HG02884 (cell line): ENCODE data around the gene TAF3.

Source experiments
- ATAC-seq: cut with Tn5 transposase; IDR thresholded peaks from one replicate; pipeline ENCODE4 v1.9.1; 2021; ENCODE audit warnings: mild to moderate bottlenecking, moderate library complexity; ENCODE audit not compliant: unreplicated experiment

Gene TAF3

DNA sequence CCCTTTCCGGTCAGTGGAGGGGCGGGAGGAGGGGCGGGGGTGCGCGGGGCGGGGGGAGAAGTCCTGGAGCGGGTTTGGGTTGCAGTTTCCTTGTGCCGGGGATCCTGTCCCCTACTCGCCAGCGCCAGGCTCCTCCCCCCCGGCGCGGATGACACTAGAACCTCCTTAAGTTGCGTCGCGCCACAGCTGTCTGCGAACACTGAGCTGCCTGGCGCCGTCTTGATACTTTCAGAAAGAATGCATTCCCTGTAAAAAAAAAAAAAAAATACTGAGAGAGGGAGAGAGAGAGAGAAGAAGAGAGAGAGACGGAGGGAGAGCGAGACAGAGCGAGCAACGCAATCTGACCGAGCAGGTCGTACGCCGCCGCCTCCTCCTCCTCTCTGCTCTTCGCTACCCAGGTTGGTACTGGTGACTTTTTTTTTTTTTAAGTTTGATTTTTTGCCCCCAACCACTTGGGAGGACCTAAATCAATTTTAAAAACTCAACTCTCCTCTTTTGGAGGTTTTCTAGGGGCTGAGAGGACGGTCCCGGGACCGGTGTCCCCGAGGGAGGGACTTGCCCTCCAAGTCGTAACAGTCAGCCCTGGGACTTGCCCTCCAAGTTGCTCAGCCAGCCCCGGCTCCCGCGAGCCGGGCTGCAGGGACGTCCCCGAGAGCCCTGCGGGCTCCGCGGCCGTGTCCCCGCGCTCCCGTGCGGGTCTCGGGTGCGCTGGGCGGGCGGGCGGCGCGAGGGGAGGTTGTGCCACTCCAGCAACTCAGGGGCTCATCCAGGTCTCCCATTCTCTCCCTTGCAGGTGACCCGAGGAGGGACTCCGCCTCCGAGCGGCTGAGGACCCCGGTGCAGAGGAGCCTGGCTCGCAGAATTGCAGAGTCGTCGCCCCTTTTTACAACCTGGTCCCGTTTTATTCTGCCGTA lies 236.4 kb downstream of the TAF3 start, which contains the start of gene GATA3:
Gene GATA3, plus strand, starts transcription at position 195 of the 914 bp plus-strand sequence. CDS start 968 bp downstream, outside the sequence.
- peak; percentile 34 for ATAC-seq

DNA sequence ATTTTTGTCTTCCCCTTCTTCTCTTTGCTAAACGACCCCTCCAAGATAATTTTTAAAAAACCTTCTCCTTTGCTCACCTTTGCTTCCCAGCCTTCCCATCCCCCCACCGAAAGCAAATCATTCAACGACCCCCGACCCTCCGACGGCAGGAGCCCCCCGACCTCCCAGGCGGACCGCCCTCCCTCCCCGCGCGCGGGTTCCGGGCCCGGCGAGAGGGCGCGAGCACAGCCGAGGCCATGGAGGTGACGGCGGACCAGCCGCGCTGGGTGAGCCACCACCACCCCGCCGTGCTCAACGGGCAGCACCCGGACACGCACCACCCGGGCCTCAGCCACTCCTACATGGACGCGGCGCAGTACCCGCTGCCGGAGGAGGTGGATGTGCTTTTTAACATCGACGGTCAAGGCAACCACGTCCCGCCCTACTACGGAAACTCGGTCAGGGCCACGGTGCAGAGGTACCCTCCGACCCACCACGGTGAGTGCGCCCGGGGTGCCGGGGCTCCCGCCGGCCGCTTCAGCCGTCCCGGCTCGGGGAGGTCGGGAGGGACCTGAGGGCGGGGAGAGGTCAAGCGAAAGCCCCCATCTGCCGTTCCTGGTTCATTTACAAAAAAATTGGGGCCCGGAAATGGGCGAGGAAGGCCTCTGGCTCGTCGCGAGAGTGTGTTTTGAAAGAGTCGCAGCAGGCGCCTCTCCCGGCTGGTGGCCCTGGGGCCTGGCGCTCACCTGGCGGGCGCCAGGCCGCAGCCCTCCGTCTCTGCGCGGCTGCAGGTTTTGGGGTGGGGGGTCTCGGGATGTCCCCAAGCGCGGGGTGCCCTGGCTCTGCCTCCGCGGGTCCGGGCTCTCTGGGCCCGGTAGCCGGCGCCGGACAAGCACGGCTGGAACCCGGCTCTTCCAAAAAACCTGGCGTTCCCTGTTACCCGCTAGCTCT lies 237.4 kb downstream of the TAF3 start:
- no peak for ATAC-seq

DNA sequence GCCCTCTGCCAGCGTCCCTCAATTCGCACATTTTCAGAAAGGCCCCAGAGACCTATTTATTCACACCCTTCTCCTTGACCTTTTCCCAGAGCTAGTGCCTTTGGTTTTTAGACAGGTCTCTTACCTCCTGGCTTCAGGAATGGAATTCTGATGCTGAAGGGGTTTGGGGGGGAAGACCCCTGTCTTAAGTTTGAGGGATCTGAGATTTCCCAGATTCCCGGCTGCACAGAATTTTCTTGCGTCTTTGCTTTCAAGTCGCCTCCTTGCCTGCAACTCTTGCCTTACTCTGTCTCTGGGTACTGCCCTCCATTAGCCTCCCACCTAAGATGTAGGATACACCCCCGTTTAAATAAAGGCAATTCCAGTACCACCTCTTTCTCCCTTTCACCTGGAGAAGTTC lies 238.1 kb downstream of the TAF3 start:
- ATAC-seq = no peak

DNA sequence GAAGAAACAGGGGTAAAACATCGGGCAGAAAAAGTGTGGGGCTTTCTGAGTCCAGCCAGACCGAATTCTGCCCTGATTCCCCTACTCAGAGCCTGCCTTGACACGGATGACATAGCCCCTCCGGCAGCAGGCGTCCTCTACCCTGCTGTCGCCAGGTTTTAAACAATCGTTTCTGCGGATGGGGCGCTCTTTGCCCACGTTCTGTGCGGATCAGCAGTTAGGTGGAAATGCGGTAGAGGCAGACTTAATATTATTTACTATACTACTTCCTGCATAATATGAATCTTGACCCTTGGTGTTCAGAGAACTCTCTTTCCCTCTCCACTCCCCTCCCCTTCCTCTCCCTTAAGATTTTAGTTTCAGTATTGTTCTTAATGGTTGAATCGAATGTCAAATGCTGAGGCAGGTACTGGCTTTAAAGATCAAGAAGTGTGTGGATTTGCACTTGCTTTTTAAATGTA lies 238.6 kb downstream of the TAF3 start:
- ATAC-seq = peak; percentile 27

DNA sequence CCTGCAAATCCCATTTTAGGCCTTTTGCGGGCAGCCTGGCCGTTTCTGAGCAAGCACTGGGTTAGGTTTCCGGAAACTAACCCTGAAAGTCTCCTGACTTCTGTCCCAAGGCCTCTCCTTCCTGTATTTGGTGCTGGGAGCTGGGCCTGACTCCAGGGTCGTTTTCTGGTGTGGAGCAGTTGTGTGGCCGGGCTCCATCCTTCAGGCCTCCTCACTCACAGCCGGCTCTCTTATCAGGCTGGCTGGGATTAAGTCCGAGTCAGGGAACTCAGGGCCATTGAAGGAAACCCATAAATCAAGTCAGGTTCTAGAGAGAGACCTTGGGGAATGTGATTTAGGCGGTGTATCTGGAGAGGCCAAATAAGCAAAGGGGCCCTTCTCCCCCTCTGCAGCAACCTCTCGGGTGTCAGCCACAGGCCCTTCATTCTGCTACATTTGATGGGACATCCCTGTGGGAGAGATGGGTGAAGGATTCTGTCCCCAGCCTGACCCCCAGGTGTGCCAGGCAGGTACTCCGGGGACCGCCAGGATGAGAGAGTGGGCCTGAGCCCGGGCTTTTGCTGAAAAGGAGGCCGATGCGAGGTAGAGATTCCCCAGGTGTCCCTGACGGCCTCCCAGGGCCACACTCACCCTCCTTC lies 239.4 kb downstream of the TAF3 start:
- ATAC-seq = no peak

DNA sequence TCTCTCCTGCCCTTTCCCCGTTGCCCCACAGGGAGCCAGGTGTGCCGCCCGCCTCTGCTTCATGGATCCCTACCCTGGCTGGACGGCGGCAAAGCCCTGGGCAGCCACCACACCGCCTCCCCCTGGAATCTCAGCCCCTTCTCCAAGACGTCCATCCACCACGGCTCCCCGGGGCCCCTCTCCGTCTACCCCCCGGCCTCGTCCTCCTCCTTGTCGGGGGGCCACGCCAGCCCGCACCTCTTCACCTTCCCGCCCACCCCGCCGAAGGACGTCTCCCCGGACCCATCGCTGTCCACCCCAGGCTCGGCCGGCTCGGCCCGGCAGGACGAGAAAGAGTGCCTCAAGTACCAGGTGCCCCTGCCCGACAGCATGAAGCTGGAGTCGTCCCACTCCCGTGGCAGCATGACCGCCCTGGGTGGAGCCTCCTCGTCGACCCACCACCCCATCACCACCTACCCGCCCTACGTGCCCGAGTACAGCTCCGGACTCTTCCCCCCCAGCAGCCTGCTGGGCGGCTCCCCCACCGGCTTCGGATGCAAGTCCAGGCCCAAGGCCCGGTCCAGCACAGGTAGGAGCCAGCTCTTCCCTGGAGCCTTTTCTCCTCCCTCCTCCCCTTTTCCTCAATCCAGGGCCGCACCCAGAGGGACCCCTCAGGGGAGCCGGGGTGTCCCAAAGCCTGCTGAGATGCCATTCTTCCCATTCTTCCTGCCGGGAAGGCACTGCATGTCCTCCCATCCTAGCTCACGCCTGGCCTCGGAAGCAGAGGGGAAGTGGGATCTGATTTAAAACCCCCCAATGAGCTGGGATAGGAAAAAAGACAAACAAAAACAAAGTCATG lies 240.2 kb downstream of the TAF3 start:
- ATAC-seq = no peak

DNA sequence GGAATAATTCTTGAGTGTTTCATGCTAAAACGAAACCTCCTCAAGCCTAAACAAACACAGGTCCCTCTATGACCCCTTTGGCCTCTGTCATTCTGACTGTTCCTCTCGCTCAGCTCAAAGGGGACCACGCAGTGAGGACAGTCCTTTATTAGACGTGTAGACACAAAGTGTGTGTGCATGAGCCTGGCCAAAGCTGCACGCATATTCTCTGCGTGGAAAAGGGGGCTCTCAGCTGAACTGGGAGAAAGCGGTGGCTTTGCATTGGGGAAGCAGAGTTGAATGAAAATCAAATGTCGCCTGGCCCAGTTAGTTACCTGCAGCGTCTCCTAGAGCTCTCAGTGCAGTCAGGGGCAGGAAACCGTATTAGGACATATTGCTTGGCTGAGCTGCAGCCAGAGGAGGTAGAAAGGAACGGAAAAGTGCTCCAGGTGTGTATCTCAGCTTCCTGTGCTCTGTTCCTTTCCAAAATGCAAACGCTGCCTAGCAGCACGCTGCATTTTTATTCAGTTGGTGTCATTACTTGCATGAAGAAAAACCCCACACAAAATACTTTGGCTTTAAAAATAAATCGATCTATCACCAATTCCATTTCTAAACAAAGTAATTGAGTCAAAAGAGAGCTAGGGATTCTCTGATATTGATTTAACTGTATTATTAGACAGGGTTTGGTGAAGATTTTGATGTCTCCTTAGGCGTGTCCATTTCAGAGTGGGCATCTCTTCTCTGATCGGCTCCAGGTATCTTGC lies 241.1 kb downstream of the TAF3 start:
- ATAC-seq = no peak

DNA sequence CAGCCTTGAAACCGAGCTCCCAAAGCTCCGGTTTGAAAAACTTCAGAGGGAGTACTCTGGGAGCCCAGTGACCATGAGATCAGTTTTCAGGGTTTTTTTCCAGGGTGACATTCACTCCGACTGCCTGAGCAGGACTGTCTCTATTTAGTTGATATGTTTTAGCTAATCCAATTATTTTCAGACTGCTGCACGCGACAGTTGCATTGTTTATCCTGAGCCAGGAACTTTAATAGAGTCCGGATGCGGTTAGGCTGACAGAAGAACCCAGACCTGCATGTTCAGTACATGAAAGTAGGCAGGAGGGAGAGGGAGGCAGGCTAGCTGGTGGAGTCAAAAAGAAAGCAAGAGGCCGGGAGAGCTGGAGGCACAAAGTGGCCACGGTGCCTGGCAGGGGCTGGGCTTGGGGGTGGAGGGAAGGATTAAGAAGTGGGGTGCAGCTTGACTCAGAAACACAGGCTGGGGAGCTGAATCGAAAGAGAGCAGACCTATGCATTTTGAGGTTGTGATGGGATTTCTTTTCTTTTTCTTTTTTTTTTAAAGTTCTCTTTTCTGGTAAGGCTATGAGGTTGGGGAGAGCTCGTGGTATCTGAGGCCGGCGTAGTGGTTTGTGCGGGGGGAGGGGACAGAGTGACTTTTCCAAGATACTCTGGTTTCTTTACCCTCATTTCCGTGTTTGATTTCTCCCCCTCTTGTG lies 241.9 kb downstream of the TAF3 start:
- peak; percentile 41 for ATAC-seq

DNA sequence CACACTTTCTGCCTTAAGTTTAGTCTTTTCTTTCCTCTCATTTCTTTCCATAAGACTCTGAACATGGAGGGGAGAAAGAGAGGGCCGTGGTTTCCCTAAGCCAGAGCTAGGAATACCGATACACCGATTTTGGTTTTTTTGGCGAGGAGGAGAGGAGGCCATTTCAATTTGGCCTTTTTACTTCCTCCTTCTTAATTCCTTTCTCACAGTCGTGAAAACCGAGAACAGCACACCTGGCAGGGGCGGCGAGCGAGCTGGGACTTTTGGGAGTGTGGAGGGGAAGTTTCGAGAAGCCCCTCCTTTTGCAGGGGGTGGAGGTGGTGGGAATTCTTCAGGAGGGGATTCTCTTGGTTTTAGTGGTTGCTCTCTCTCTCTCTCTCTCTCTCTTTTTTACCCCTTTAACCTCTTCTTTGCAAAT lies 242.4 kb downstream of the TAF3 start:
- no peak for ATAC-seq

DNA sequence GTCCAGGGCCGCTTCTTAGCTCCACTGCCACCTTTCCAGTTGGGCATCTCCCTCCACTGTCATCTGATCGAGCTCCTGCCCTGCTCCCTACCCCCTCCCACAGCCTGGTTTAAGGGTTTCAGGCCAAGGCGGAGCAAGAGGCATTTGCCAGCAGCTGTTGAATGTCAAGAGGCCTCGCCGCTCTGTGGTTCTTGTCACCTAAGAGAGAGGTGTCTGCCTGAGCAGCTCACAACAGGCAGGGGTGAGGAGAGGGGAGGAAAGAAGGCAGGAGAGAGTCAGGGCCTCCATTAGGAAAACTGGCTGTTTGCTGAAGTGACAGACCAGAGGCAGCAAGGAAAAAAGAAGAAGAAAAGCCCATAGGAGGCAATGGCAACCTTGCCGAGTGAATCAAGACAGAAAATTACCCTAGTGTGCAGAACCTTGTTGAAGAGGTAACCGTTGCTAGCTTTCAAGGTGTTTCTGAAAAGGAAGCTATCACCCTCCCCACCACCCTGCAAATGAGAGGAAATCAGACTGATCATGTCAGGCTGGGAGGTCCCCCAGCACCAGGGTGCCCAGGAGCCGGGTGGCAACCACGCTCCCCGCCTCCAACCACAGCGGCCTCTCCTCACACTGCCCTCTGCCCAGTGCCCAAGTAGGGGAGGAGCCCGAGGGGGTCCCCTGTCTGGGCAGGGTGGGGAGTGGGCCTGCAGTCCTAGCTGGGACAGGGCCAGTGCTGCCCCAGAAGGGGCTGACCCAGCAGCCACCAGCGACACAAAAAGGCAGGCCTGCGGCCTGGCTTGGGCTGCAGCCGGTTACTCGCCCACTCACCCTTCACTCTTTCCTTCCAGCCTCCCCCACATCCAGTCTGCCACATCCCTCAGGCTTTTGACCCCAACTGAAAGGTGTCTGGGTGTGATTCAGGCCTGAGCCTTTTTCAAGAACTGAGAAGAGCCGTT lies 243.2 kb downstream of the TAF3 start:
- no peak for ATAC-seq

DNA sequence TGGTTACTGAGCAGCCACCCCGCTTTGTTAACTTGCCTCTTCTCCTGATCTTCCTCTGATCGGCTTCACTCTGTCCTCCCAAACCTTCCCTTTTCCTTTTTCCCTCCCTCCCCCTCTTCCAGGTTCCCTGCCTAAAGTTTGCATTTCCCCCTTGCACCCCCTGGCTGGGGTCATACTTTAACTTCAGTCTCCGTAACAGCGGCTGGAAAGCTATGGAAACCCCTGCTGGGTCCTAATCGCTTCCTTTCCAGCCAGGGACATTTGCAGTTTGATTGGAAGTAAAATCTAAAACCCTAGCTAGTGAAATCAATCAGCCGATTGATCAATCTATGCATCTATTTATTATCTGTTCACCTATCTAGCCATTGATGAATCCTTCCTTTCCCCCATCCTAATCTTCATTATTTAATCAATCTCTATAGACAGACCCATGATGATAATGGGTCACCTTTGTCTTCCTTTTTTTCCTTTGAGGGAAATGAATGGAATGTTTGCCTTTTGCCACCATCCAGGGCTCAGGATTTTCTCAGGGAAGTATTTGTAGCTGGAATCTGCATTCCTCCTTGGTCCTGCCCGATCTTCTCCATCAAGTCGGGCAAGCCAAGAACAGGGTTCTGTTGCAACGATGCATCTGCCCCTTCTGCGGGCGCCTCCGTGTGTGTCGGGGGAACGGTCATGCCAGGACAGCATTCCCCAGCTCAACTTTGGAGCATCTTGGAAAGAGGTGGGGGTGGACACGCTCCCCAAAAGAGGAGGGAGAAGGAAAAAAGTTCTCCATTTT lies 245.0 kb downstream of the TAF3 start:
- ATAC-seq = no peak

DNA sequence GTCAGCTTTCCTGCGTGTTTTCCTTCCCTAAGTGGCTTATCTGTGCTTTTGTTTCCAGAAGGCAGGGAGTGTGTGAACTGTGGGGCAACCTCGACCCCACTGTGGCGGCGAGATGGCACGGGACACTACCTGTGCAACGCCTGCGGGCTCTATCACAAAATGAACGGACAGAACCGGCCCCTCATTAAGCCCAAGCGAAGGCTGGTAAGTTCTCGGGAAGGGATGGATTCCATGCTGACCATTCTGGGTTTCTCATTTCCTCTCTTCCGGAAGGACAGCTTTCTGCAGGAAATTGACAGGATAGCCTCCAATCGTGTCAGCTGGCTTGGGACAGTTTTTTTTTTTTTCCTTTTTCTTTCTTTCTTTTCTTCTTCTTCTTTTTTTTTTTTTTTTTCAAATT lies 245.6 kb downstream of the TAF3 start:
- no peak for ATAC-seq

DNA sequence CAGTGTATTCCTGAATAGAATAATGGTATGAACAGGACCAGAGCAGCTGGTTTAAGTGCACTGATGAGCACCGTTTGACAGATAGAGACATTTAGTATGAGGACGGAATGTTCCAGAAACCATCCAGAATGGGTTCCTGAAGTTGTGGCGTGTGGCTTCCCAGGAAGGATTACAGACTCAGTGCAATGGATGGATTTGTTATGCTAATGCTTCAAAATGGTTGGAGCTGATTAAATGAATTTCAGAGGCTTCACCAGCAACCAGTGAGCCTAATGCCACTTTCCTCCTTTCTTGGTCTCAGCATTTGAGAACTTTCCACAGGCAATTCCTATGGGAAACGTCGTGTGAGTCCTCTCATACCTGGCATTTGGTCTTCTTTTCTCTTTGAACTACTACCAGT lies 246.1 kb downstream of the TAF3 start:
- no peak for ATAC-seq

DNA sequence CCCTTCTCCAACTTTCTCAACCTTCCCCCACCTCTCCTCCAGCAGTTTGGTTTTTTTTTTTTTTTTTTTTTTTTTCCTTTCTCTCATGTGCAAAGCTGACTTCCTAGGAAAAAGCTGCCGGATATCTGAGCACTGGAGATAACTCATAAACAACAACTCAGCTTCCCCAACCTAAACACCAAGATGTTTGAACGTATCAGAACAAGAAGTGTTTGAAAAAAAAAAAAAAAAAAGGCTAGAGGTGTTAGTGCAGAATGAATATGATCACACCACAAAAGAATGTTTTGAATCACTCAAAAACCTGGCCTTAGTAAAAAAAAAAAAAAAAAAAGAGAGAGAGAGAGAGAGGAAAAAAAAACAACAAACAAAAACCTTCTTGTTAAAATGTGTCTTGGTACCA lies 247.3 kb downstream of the TAF3 start:
- ATAC-seq = no peak

DNA sequence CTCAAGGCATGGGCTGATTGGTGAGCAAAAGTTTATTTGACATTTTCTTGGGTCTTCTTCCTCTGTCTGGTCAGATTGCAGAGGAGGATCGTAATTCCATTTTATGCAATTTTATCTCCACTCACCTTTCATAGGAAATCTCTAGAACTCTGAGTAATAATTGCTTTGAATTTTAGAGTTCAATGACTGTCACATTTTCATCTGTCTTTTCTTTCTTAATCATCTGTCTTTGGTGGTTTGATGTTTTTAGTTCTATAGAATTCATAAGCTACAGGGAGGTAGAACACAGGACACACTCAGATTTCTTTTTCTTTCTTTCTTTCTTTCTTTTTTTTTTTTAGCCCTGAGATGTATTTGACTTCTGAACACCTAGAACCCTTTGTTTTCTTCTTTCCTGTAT lies 247.8 kb downstream of the TAF3 start:
- no peak for ATAC-seq
